Measurements from ENCODE around the gene IPCEF1.

Gene IPCEF1

GRCh38 chr6:154301086-154301625, 55.4 kb downstream of the IPCEF1 start:
- Histone ChIP-seq H3K27ac (ENCODE audit: low read depth, low read length) (no peak overlapping the region), H3K9ac (ENCODE audit: low read length) (no peak overlapping the region), H3K36me3 (ENCODE audit: control insufficient read depth, insufficient read depth, low read length) (no peaks in the 10 kb centered on the region), H3K4me1 (ENCODE audit: control insufficient read depth, insufficient read depth, low read length) (no peaks in the 10 kb centered on the region), H3K4me3 (ENCODE audit: low read length) (no peak overlapping the region), H3K27me3 (ENCODE audit: control insufficient read depth, insufficient read depth, low read length) (no peaks in the 10 kb centered on the region)

GRCh38 chr6:154298297-154298696, 58.3 kb downstream of the IPCEF1 start:
- H3K4me1 ChIP-seq (ENCODE audit: control insufficient read depth, insufficient read depth, low read length): no peaks in the 10 kb centered on the region
- H3K27me3 ChIP-seq (ENCODE audit: control insufficient read depth, insufficient read depth, low read length): no peaks in the 10 kb centered on the region
- H3K9ac ChIP-seq (ENCODE audit: low read length): no peak overlapping the region
- H3K36me3 ChIP-seq (ENCODE audit: control insufficient read depth, insufficient read depth, low read length): no peaks in the 10 kb centered on the region
- no peak overlapping the region for H3K4me3 ChIP-seq (ENCODE audit: low read length)
- no peak overlapping the region for H3K27ac ChIP-seq (ENCODE audit: low read depth, low read length)

- Histone ChIP-seq H3K27ac (ENCODE audit: low read depth, low read length) (no peak overlapping the region), H3K9ac (ENCODE audit: low read length) (no peak overlapping the region), H3K27me3 (ENCODE audit: control insufficient read depth, insufficient read depth, low read length) (no peaks in the 10 kb centered on the region), H3K4me1 (ENCODE audit: control insufficient read depth, insufficient read depth, low read length) (no peaks in the 10 kb centered on the region), H3K4me3 (ENCODE audit: low read length) (no peak overlapping the region), H3K36me3 (ENCODE audit: control insufficient read depth, insufficient read depth, low read length) (no peaks in the 10 kb centered on the region)
Observed at GRCh38 chr6:154297721-154298120, 58.9 kb downstream of the IPCEF1 start.

- Histone ChIP-seq H3K9ac (ENCODE audit: low read length) (no peak overlapping the region), H3K36me3 (ENCODE audit: control insufficient read depth, insufficient read depth, low read length) (no peaks in the 10 kb centered on the region), H3K27me3 (ENCODE audit: control insufficient read depth, insufficient read depth, low read length) (no peaks in the 10 kb centered on the region), H3K4me1 (ENCODE audit: control insufficient read depth, insufficient read depth, low read length) (no peaks in the 10 kb centered on the region), H3K4me3 (ENCODE audit: low read length) (no peak overlapping the region), H3K27ac (ENCODE audit: low read depth, low read length) (no peak overlapping the region)
Observed at GRCh38 chr6:154297210-154297609, 59.4 kb downstream of the IPCEF1 start.

- Histone ChIP-seq H3K27me3 (ENCODE audit: control insufficient read depth, insufficient read depth, low read length) (no peaks in the 10 kb centered on the region), H3K4me3 (ENCODE audit: low read length) (no peak overlapping the region), H3K4me1 (ENCODE audit: control insufficient read depth, insufficient read depth, low read length) (no peaks in the 10 kb centered on the region), H3K9ac (ENCODE audit: low read length) (no peak overlapping the region), H3K36me3 (ENCODE audit: control insufficient read depth, insufficient read depth, low read length) (no peaks in the 10 kb centered on the region), H3K27ac (ENCODE audit: low read depth, low read length) (no peak overlapping the region)
Observed at GRCh38 chr6:154295733-154296132, 60.9 kb downstream of the IPCEF1 start.

GRCh38 chr6:154292855-154293519, 63.6 kb downstream of the IPCEF1 start:
- Histone ChIP-seq H3K9ac (ENCODE audit: low read length) (no peak overlapping the region), H3K27me3 (ENCODE audit: control insufficient read depth, insufficient read depth, low read length) (no peaks in the 10 kb centered on the region), H3K4me3 (ENCODE audit: low read length) (no peak overlapping the region), H3K36me3 (ENCODE audit: control insufficient read depth, insufficient read depth, low read length) (no peaks in the 10 kb centered on the region), H3K27ac (ENCODE audit: low read depth, low read length) (no peak overlapping the region), H3K4me1 (ENCODE audit: control insufficient read depth, insufficient read depth, low read length) (no peaks in the 10 kb centered on the region)

- Histone ChIP-seq H3K27me3 (ENCODE audit: control insufficient read depth, insufficient read depth, low read length) (no peaks in the 10 kb centered on the region), H3K4me1 (ENCODE audit: control insufficient read depth, insufficient read depth, low read length) (no peaks in the 10 kb centered on the region), H3K4me3 (ENCODE audit: low read length) (no peak overlapping the region), H3K36me3 (ENCODE audit: control insufficient read depth, insufficient read depth, low read length) (no peaks in the 10 kb centered on the region), H3K27ac (ENCODE audit: low read depth, low read length) (no peak overlapping the region), H3K9ac (ENCODE audit: low read length) (no peak overlapping the region)
Observed at GRCh38 chr6:154292066-154292465, 64.5 kb downstream of the IPCEF1 start.

- H3K4me1 ChIP-seq (ENCODE audit: control insufficient read depth, insufficient read depth, low read length): no peaks in the 10 kb centered on the region
- no peak overlapping the region for H3K27ac ChIP-seq (ENCODE audit: low read depth, low read length)
- no peaks in the 10 kb centered on the region for H3K36me3 ChIP-seq (ENCODE audit: control insufficient read depth, insufficient read depth, low read length)
- H3K9ac ChIP-seq (ENCODE audit: low read length): no peak overlapping the region
- H3K4me3 ChIP-seq (ENCODE audit: low read length): no peak overlapping the region
- no peaks in the 10 kb centered on the region for H3K27me3 ChIP-seq (ENCODE audit: control insufficient read depth, insufficient read depth, low read length)
Observed at GRCh38 chr6:154289818-154290508, 66.6 kb downstream of the IPCEF1 start.

- no peaks in the 10 kb centered on the region for H3K4me1 ChIP-seq (ENCODE audit: control insufficient read depth, insufficient read depth, low read length)
Observed at GRCh38 chr6:154285826-154286225, 70.8 kb downstream of the IPCEF1 start.

GRCh38 chr6:154284313-154284853, 72.2 kb downstream of the IPCEF1 start:
- Histone ChIP-seq H3K27me3 (ENCODE audit: control insufficient read depth, insufficient read depth, low read length) (no peaks in the 10 kb centered on the region), H3K36me3 (ENCODE audit: control insufficient read depth, insufficient read depth, low read length) (no peaks in the 10 kb centered on the region), H3K4me1 (ENCODE audit: control insufficient read depth, insufficient read depth, low read length) (no peaks in the 10 kb centered on the region), H3K9ac (ENCODE audit: low read length) (no peak overlapping the region), H3K4me3 (ENCODE audit: low read length) (no peak overlapping the region), H3K27ac (ENCODE audit: low read depth, low read length) (no peak overlapping the region)

More at GRCh38 chr6:154285826-154286225, 70.8 kb downstream of the IPCEF1 start:
- Histone ChIP-seq H3K27me3 (ENCODE audit: control insufficient read depth, insufficient read depth, low read length) (no peaks in the 10 kb centered on the region), H3K9ac (ENCODE audit: low read length) (no peak overlapping the region), H3K36me3 (ENCODE audit: control insufficient read depth, insufficient read depth, low read length) (no peaks in the 10 kb centered on the region), H3K4me3 (ENCODE audit: low read length) (no peak overlapping the region), H3K27ac (ENCODE audit: low read depth, low read length) (no peak overlapping the region)

- H3K9ac ChIP-seq (ENCODE audit: low read length): no peak overlapping the region
- no peaks in the 10 kb centered on the region for H3K36me3 ChIP-seq (ENCODE audit: control insufficient read depth, insufficient read depth, low read length)
- no peaks in the 10 kb centered on the region for H3K27me3 ChIP-seq (ENCODE audit: control insufficient read depth, insufficient read depth, low read length)
- H3K4me1 ChIP-seq (ENCODE audit: control insufficient read depth, insufficient read depth, low read length): no peaks in the 10 kb centered on the region
- H3K27ac ChIP-seq (ENCODE audit: low read depth, low read length): no peak overlapping the region
- no peak overlapping the region for H3K4me3 ChIP-seq (ENCODE audit: low read length)
Observed at GRCh38 chr6:154280521-154280920, 76.1 kb downstream of the IPCEF1 start.

- no peaks in the 10 kb centered on the region for H3K36me3 ChIP-seq (ENCODE audit: control insufficient read depth, insufficient read depth, low read length)
- H3K27me3 ChIP-seq (ENCODE audit: control insufficient read depth, insufficient read depth, low read length): no peaks in the 10 kb centered on the region
- no peak overlapping the region for H3K9ac ChIP-seq (ENCODE audit: low read length)
- H3K4me1 ChIP-seq (ENCODE audit: control insufficient read depth, insufficient read depth, low read length): no peaks in the 10 kb centered on the region
- no peak overlapping the region for H3K4me3 ChIP-seq (ENCODE audit: low read length)
- no peak overlapping the region for H3K27ac ChIP-seq (ENCODE audit: low read depth, low read length)
Observed at GRCh38 chr6:154277629-154278017, 79.0 kb downstream of the IPCEF1 start.
